GM18520 (cell line): ENCODE data around the gene TST.
"Not testable (repeated sequence)": the region's sequence is repeated elsewhere in the genome, so short reads cannot be mapped to it uniquely, and the experiment has no call there.

ENCODE experiments used
- ATAC-seq: cut with Tn5 transposase; IDR thresholded peaks from one replicate; pipeline ENCODE4 v1.9.1; 2021; ENCODE audit not compliant: unreplicated experiment

TST gene

DNA sequence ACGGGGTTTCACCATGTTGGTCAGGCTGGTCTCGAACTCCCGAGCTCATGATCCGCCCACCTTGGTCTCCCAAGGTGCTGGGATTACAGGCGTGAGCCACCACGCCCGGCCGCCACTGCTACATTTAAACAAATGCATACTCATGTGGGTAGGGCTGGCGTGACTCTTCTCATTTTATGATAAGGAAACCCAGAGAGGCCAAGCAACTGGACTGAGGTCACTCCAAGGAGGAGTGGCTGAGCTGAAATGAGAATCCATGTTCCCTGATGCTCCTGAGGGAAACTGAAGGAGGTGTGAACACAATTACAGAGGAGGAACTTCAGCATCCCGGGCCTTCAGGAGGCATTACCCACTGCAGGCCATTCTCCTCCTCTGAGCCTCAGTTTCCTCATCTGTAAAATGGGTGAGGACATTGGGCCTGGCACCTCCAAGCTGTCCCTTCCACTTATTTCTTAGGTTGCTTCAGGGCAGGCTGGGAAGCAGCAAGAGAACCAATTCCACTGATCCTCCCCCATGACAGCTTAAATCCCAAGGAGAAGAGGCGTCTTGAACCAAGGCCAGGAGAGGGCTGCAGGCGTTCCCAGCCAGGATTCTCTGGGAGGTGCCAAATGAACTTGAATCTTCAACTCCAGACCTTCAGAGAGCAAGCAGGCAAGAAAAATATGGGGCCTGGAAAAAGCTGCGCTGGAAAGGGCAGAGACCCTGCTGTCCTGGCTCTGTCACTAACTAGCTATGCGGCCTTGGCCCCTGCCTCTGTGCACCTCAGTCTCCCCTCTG is 2.9 kb downstream of the TST start:
- ATAC-seq = no peak

DNA sequence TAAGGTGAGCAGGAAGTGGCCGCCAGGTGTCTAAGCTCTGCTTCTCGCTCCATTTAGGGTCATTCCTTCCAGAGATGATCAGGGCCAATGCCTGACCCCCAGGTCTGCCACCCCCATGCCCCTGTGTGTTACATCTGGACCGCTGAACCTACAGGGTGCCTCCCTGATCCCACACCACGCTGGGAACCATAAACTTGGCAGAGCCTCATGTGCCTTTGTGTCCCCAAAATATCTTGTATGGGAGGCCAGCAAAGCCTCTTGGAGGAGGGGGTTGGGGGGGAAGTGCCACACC is 3.7 kb downstream of the TST start:
- ATAC-seq = no peak

DNA sequence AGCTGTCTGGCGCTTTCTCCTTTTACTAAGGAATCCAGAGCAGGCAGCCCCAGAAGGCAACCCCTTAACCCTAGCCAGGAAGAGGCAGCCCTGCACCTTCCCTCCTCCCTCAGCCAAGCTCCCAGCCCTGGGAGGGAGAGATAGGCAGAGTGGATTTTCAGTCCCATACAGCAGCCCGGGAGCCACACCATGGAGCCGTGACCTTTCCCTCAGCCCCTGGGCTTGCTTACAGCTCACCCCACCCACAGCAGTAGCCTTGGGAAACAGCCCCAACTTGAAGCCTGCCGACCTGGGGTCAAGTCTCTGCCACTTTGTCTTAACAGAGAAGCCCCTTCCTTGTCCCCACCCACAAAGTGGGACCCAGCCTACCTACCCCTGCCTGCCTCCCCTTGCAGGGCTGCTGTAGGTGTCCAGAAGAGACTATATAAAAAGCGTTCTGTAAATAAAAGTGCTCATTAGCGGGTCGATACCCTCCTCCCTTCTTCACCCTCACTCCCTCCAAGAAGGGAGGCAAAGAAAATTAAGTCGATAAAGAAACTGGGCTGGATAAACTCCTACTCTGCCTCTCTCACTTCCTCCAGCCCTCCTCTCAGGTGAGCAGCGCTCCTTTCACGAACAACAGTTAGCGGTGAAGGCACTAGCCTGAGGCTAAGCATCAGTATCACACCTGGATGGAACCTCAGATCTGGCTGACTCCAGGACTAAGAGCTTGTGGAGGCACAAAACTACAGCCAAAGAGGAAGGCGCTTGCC is 4.2 kb downstream of the TST start:
- ATAC-seq = no peak

DNA sequence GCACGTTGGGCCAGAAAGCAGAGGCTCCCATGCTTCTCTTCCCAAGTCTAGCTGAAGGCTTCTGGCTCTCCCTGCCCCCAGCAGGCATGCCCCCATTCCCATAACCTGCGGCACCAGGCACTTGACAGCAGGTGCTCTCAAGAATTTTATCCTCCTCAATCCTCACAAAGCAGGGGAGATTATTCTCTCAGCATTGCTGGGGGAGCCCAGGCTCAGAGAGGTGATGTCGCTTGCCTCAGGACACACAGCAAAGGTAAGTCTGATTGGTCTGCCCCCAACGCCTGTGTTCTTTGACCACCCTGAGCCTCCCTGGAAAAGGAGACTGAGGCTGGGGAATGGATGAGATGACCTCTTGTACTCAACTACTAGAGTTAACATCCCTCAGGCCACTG is 4.8 kb downstream of the TST start:
- no peak for ATAC-seq

DNA sequence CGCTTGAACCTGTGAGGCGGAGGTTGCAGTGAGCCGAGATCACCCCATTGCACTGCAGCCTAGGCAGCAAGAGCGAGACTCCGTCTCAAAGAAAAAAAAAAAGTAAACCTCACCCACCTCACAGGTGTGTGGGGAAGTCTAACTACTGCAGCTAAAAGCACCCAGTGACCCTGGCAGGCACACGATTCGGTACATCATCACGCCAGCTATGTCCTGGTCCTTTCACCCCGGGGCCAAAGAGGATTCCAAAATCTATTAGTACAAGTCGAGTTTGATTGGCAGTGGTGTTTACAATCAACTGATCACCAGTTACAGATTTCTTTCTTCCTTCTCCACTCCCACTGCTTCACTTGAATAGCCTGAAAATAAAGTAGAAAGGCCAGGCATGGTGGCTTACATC is 6.3 kb downstream of the TST start:
- ATAC-seq = no peak

DNA sequence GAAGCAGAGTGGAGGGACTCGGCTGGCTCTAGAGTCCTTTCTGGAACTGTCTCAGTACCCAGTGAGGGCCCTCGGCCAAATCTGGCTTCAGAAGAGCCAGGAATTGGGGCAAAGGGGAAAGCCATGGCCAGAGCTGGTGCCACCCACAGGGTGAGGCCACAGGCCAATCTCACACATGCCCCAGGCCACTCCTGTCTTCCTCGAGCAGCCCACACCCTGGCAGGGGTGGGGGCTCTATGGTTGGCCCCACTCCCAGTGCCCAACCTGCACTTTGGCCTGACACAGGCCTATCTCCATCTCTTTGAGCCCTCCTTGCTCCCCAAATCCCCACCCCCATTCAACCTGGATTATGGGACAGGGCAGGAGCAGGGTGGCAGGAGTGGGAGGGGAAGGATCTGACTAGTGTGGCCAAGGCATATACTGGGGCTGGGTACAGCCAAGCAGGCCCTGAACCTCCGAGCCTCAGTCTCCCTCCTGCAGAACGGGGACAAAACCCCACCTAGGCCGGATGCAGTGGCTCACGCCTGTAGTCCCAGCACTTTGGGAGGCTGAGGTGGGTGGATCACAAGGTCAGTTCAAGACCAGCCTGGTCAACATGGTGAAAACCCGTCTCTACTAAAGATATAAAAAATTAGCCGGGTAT is 6.9 kb downstream of the TST start:
- ATAC-seq = no peak

DNA sequence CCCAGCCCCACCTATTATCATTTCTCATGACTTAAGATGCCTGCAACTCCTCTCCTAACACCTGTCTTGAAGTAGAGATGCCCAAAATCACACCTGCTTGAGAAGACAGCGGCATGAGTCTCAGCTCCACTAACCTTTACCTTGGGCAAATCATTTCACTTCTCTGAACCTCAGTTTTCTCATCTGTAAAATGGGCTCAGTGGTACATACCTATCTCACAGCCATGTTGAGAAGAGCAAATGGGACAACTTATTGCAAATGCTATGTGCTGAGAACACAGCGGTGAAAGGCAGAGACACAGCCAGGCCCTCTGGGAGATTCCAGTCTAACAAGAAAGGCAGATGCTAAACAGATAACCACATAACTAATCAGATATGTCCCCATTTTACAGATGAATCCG is 7.8 kb downstream of the TST start:
- ATAC-seq = no peak

DNA sequence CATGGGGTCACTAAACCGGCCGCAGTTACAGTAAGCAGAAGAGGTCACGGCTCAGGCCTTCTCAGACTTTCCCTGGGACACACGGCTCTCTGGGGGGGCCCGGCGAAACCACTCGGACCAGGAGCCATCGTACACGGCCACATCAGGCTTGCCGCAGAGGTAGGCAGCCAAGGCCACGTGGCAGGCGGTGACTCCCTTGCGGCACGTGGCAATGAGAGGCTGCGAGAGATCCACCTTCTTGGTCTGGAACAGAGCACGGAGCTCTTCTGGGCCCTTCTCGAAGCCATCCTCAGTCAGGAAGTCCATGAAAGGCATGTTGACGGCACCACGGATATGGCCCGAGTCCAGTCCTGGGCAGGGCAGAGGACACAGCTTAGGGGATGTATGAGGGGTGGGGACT is 8.3 kb downstream of the TST start:
- ATAC-seq = no peak

DNA sequence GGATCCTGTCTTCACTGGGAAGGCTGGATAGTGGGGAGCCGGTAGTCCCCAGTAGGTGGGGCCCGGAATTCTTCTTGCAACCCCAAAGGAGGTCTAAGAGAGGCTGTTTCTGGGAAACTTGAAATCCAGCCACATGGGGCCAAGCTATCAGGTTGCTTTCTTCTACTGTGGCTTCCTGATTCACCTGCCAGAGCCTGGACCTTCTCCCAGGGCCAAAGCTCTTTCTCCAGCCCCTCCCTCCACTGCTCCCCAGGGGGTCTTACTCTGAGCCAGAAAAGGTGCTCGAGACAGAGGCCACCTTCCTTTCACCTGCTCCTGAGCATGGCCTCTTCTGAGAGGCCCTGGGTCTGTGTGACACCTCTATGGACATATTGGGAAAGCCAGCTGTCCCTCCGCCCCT is 9.1 kb downstream of the TST start:
- no peak for ATAC-seq

DNA sequence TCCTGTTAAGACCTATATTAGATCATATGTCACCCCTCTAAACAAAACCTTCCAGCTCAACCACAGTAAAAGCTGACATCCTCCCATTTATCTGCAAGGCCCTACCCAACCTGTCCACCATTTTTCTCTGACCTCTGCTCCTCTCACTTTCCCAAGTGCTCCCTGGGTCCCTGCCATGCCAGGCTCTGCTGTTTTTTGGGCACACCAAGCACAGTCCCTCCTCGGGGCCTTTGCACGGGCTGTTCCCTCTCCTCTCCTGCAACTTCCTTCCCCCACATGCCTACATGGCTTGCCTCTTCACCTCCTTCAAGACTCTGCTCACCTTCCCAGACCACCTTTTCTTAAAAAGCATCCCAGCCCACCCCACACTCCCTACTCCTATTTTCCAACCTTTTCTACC is 9.8 kb downstream of the TST start:
- no peak for ATAC-seq

DNA sequence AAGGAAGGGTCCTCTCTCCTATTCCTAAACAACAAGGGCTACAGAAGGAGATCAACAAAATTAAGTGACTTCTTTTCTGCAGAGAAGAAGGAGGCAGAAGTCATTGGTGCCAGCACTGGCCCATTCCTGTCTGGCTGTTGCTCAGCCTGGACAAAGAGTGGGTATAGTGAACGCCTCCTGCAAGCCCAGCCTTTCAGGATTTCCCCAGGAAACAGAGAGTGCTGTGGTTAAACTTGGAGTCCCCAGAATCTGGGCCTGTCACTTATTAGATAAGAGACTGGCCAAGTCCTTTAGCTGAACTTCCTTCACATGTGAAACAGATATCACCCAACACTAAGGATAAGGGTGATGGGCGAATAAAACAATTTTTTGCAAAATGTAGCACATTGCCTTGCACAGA is 10.9 kb downstream of the TST start:
- ATAC-seq = no peak

DNA sequence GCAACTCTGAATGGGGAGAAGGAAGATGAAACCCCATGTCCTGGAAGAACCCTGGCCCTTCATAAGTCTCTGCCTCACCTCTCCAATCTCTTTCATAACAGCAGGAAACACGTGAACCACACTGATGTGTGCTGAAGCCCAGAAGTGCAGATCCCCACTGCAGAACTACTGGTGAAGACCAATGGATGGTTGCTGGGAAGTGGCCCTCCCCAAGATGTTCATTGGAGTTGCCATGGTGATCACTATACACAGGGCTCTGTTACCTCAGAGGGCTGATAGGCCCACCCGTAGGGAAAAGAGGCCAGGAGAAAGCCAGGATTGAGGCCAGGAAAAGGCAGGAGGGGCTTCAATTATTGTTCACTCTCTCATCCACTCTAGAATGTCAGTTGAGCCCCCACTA is 11.6 kb downstream of the TST start:
- ATAC-seq = no peak

DNA sequence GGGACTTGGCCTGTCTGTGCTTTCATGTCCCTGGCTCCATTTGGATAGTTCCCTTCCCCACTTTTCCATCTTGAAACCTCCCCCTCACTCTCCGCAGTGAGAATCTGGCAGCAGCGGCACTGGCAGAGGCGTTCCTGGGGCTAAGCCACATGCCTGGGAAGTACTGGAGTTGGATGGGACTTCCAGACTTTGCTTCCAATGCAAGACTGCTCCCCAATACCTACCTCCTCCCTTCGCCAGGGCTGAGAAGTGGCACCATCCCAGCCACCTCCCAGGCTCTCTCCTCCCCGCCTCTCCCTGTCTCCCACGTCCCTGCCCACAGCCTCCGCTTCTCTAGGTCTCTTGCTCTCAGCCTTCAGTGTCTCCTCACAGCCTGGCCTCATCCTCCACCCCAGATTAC is 16.6 kb downstream of the TST start:
- ATAC-seq = no peak

DNA sequence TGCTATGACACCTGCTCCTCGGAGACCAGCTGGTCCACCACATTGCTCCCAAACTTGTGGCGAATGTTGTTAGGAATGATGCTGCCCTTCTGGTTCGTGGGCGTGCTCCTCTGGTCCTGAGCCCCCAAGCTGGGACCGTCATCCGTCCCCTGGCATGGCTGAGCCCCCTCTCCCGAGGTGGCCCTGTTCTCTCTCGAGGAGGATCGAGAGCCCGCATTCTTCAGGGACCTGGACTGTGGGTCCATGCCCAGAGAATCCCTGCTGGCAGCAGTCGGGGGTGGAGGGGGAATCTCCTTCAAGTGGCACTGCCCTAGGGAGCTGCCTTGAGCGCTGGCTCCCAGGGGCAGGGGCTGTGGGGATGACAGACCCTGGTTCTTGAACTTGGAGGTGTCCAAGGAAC is 17.4 kb downstream of the TST start:
- no peak for ATAC-seq

DNA sequence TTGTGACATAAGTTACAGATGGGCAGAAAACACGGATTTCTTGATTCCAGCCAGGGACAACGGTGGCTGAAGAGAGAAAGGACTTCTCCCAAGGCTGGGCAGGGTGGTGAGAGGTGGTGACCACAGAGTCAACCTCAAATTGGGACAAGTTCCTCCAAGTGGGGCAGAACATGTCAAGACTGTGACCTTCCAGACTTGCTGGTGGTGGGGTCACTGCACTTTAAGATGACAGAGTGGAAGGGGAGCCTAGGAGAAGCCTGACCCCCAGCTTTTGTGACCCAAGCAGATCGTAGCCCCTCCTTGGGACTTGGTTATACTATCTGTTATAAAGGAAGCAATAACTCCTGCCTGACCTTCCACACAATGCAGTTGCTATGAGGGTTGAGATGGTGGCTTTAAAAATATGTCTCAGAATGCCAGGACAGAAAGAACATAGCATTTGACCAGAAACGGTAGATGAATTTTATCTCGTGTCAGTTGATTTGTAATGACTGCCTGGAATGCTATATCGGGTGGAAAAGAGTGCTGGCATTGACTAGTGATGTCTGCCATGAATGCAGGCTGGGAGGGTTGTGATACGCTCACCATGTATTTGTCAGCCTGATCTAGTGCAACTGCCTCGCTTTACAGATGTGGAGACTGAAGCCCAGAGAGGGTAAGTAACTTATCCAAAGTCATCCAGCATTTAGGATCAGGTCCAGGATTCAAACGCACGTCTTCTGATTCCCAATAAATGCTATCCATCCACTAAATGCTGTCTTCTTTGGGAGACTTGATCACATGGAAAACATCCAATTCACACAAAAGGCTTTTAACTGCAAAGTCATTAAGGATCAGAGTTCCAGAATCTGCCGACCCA is 18.3 kb downstream of the TST start:
- no peak for ATAC-seq

DNA sequence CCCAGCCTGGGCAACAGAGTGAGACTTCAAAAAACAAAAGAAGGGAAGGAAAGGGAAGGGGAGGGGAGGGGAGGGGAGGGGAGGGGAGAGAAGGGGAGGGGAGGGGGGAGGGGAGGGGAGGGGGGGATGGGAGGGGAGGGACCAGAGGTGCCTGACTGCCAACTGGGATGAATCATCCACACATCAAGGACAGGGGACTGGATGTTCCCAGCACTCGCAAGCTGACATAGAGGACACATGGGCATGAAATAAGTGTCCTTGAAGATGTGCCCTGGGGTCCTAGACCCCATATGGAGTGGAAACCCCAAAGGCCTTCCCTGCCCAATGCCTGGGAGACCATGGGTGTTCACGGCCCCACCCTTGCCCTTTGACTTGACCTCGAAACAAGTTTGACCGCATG is 19.8 kb downstream of the TST start:
- ATAC-seq = no peak

DNA sequence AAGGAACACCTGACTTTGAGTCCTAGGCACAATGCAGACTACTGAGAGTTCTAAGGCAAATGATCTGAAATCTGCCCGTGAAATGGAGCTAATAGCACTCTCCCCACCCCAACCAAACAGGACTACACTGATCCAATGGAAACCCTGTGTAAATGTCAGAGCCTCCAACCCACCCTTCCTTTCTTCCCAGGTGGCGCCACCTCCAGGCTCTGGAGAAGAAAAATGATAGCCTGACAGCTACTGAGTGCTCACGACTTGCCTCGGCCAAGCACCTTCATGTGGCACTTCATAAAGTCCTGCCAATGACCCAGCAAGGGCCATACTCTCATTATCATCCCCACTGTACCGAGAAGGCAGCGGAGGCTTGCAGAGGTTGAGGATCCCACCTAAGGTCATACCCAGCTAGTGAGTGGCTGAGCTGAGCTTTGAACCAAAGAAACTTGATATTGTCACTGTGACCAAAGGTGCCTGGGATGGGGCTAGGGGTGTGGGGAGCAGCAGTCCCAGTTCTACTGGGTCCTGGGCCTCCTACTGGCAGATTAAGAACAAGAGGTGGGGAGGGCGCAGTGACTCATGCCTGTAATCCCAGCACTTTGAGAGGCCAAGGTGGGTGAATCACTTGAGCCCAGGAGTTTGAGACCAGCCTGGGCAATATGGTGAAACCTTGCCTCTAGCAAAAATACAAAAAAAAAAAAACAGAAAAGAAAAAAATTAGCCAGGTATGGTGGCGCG is 20.5 kb downstream of the TST start:
- ATAC-seq = no peak

DNA sequence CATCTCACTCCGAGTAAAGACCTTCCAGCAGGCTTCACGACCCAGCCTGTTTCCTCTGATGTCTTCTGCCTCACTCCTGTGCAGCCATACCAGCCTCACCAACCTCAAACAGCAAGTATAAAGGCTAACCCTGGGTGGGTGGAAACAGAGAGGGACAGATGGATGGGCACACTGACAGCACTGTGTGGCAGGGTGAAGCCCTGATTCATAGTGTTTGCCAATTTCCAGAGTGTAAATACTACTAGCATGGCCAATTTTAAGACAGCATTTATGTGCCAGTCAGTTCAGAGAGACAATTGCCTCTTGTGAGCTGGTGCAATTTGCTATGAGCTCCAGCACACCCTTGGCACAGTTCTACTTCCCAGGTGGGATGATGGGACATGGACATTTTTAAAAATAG is 21.5 kb downstream of the TST start:
- no peak for ATAC-seq

DNA sequence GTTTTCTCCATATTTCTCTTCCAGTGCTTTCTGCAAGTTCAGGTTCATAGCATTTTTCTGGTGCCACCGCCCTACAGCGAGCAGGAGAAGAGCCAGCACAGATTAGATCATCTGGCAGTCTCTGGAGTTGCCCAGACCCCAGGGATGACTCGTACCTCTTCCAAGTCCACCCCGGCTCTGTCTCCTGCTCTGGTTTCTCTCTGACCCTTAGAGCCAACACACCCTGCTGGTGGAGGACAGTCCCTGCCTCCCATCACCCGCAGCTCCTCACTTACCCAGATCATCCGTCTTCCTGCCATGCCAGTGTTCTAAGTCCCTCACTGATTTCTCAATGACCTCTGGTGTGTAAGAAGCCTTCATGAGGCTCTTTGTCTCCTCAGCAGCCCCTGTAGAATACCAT is 28.0 kb downstream of the TST start:
- no peak for ATAC-seq

DNA sequence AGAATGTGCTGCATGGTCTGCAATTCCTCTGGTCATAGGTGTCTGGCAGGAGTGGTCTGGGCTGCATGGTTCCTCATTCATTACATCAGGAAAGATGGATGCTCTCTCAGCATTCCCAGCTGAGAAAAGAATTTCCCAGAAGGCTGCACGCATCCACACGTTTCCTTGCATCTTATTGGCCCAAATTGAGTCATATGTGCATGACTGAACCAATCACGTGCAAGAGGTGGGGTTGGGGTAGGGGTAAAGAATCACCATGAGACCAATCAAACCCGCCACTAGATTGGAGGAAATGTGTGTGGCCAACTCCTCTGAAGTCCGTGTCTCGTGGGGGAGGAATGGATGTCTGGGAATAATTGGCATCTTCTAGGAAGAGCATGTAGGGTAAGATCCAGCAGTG is 28.8 kb downstream of the TST start:
- ATAC-seq = no peak

DNA sequence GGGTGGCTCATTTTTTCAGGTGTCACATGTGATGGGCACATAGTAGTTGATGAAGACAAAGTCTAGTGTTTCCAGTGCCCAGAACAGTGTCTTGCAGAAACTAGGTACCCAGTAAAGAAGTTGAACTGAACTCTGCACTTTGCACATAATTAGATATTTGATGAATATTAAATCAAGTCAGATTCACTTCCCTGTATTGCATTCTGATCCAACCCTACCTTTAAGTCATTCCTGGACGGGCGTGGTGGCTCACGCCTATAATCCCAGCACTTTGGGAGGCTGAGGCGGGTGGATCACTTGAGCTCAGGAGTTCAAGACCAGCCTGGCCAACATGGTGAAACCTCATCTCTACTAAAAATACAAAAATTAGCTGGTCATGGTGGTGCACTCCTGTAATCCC is 30.2 kb downstream of the TST start:
- ATAC-seq = not testable (repeated sequence)
